Neural progenitor cell (in vitro differentiated cells): ENCODE measurements around the gene ASAP2. TPM values are rescaled to one million over a fixed set of nuclear protein-coding genes. Genes with fewer than 3 reads are reported as not detected.

Experiments
- DNase-seq: peaks from one replicate; pipeline ENCODE4 v3.0.0-alpha.2; 2016; ENCODE audit warnings: low spot score
- H2AFZ ChIP-seq: fragments of 200-600 bp; sonication (generic); replicated peaks from 2 replicates; pipeline ENCODE4 v1.6.1; 2016; ENCODE audit warnings: antibody characterized with exemption
- H3F3A ChIP-seq: fragments of 200-600 bp; sonication (generic); 2 replicates; pipeline ENCODE4 v1.6.1; 2016; ENCODE audit warnings: antibody characterized with exemption, low read depth
- H3K27ac ChIP-seq: fragments of 200-600 bp; sonication (generic); 2 replicates; pipeline ENCODE4 v1.5.1; 2016; ENCODE audit warnings: mild to moderate bottlenecking
- H3K27me3 ChIP-seq: fragments of 200-600 bp; sonication (generic); 2 replicates; pipeline ENCODE4 v1.6.1; 2016; ENCODE audit warnings: mild to moderate bottlenecking, moderate library complexity
- H3K36me3 ChIP-seq: fragments of 200-600 bp; sonication (generic); 2 replicates; pipeline ENCODE4 v1.5.1; 2016
- H3K4me1 ChIP-seq: fragments of 200-600 bp; sonication (generic); 2 replicates; pipeline ENCODE4 v1.6.1; 2016; ENCODE audit warnings: mixed run types
- H3K4me2 ChIP-seq: fragments of 200-600 bp; sonication (generic); 2 replicates; pipeline ENCODE4 v1.6.1; 2016
- H3K4me3 ChIP-seq: fragments of 200-600 bp; sonication (generic); 2 replicates; pipeline ENCODE4 v1.5.1; 2016
- H3K79me2 ChIP-seq: fragments of 200-600 bp; sonication (generic); 2 replicates; pipeline ENCODE4 v1.6.1; 2016; ENCODE audit warnings: low read depth
- H3K9ac ChIP-seq: fragments of 200-600 bp; sonication (generic); 2 replicates; pipeline ENCODE4 v1.6.1; 2016
- H3K9me3 ChIP-seq: fragments of 200-600 bp; sonication (generic); 2 replicates; pipeline ENCODE4 v1.5.1; 2016; ENCODE audit warnings: low read depth
- H4K20me1 ChIP-seq: fragments of 200-600 bp; sonication (generic); 2 replicates; pipeline ENCODE4 v1.6.1; 2016; ENCODE audit warnings: low read depth
- H3K27ac Mint-ChIP-seq: 3 replicates; pipeline ENCODE4 v1.8.0; 2021; ENCODE audit warnings: mixed read lengths
- H3K27me3 Mint-ChIP-seq: 2 replicates; pipeline ENCODE4 v1.8.0; 2022; ENCODE audit warnings: low read depth, mild to moderate bottlenecking, inconsistent platforms, moderate library complexity, mixed read lengths; ENCODE audit not compliant: insufficient read depth
- H3K36me3 Mint-ChIP-seq: 3 replicates; pipeline ENCODE4 v1.8.0; 2021; ENCODE audit warnings: mixed read lengths
- H3K4me1 Mint-ChIP-seq: 3 replicates; pipeline ENCODE4 v1.8.0; 2021; ENCODE audit warnings: mixed read lengths
- H3K4me3 Mint-ChIP-seq: 3 replicates; pipeline ENCODE4 v1.8.0; 2021; ENCODE audit warnings: mild to moderate bottlenecking, moderate library complexity, mixed read lengths
- H3K9me3 Mint-ChIP-seq: 3 replicates; pipeline ENCODE4 v1.8.0; 2020; ENCODE audit warnings: mixed read lengths
- CTCF ChIP-seq: fragments of 200-600 bp; sonication (generic); IDR thresholded peaks from 2 replicates; pipeline ENCODE4 v1.5.1; 2017; ENCODE audit warnings: antibody characterized with exemption, mild to moderate bottlenecking
- EZH2 ChIP-seq: fragments of 200-600 bp; sonication (generic); IDR thresholded peaks from 2 replicates; pipeline ENCODE4 v1.6.1; 2017; ENCODE audit warnings: antibody characterized with exemption, mild to moderate bottlenecking, moderate library complexity
- EZH2phosphoT487 ChIP-seq: fragments of 200-600 bp; sonication (generic); IDR thresholded peaks from 2 replicates; pipeline ENCODE4 v1.6.1; 2017; ENCODE audit warnings: antibody characterized with exemption
- total RNA-seq: library from RNA; depleted of rRNA; stranded (reverse); fragments of >200 nt; gene quantifications from 2 replicates; pipeline ENCODE4 v1.2.3, GENCODE V29; 2015; ENCODE audit warnings: low replicate concordance

ASAP2 gene
- total RNA-seq, 1 donor from 2014 or later: 31.7 TPM

GRCh38 chr2:9258501-9258900 is 51.9 kb downstream of the ASAP2 start:
- no peak overlapping the region for H3K4me3 ChIP-seq
- Mint-ChIP-seq H3K4me3 (no peak overlapping the region), H3K9me3 (no peaks in the 10 kb centered on the region), H3K27me3 (peaks cover 3% of the 10 kb centered on the region), H3K36me3 (peaks cover 4% of the 10 kb centered on the region), H3K27ac (peak overlapping the region; percentile 72), H3K4me1 (peaks cover 77% of the 10 kb centered on the region)
- no peak for TF ChIP-seq EZH2phosphoT487
- no peak for TF ChIP-seq CTCF
- TF ChIP-seq EZH2: no peak
- H3K9me3 ChIP-seq: no peaks in the 10 kb centered on the region
- H2AFZ ChIP-seq: no peak overlapping the region
- H3K4me2 ChIP-seq: no peak overlapping the region
- no peak for DNase-seq
- H3K79me2 ChIP-seq: peaks cover 89% of the 10 kb centered on the region
- peaks cover 92% of the 10 kb centered on the region for H4K20me1 ChIP-seq
- peak overlapping the region; percentile 54 for H3K27ac ChIP-seq
- no peaks in the 10 kb centered on the region for H3K36me3 ChIP-seq
- H3F3A ChIP-seq: no peaks in the 10 kb centered on the region
- H3K4me1 ChIP-seq: peaks cover 24% of the 10 kb centered on the region
- H3K9ac ChIP-seq: no peak overlapping the region
- H3K27me3 ChIP-seq: no peaks in the 10 kb centered on the region

GRCh38 chr2:9258953-9259399 is 52.4 kb downstream of the ASAP2 start:
- no peak for DNase-seq
- H3K4me1 Mint-ChIP-seq: peaks cover 78% of the 10 kb centered on the region
- H3K36me3 Mint-ChIP-seq: peaks cover 1% of the 10 kb centered on the region
- no peaks in the 10 kb centered on the region for H3K36me3 ChIP-seq
- H3F3A ChIP-seq: no peaks in the 10 kb centered on the region
- H3K27me3 ChIP-seq: no peaks in the 10 kb centered on the region
- no peaks in the 10 kb centered on the region for H3K9me3 ChIP-seq
- peaks cover 92% of the 10 kb centered on the region for H4K20me1 ChIP-seq
- no peak overlapping the region for H3K4me3 Mint-ChIP-seq
- peak overlapping the region; percentile 54 for H3K27ac ChIP-seq
- no peak overlapping the region for H3K4me2 ChIP-seq
- peaks cover 3% of the 10 kb centered on the region for H3K27me3 Mint-ChIP-seq
- no peak overlapping the region for H2AFZ ChIP-seq
- H3K9me3 Mint-ChIP-seq: no peaks in the 10 kb centered on the region
- peaks cover 24% of the 10 kb centered on the region for H3K4me1 ChIP-seq
- no peak for TF ChIP-seq EZH2
- TF ChIP-seq CTCF: no peak
- no peak for TF ChIP-seq EZH2phosphoT487
- H3K4me3 ChIP-seq: no peak overlapping the region
- H3K79me2 ChIP-seq: peaks cover 85% of the 10 kb centered on the region
- peak overlapping the region; percentile 96 for H3K27ac Mint-ChIP-seq
- H3K9ac ChIP-seq: no peak overlapping the region

- H3K27ac ChIP-seq: no peak overlapping the region
- no peak overlapping the region for H3K4me3 Mint-ChIP-seq
Measured at GRCh38 chr2:9260464-9260918, 53.9 kb downstream of the ASAP2 start.

More at GRCh38 chr2:9260464-9260918, 53.9 kb downstream of the ASAP2 start:
- Histone ChIP-seq H3K79me2 (peaks cover 85% of the 10 kb centered on the region), H3K4me3 (no peak overlapping the region), H3K9me3 (no peaks in the 10 kb centered on the region), H3K27me3 (no peaks in the 10 kb centered on the region), H3K36me3 (no peaks in the 10 kb centered on the region), H3K4me1 (peaks cover 24% of the 10 kb centered on the region), H4K20me1 (peaks cover 90% of the 10 kb centered on the region), H3K9ac (no peak overlapping the region), H3K4me2 (no peak overlapping the region), H2AFZ (no peak overlapping the region), H3F3A (no peaks in the 10 kb centered on the region)
- TF ChIP-seq CTCF (no peak), EZH2phosphoT487 (no peak), EZH2 (no peak)
- Mint-ChIP-seq H3K27me3 (peaks cover 3% of the 10 kb centered on the region), H3K27ac (peak overlapping the region; percentile 93), H3K4me1 (peaks cover 78% of the 10 kb centered on the region), H3K9me3 (no peaks in the 10 kb centered on the region), H3K36me3 (no peaks in the 10 kb centered on the region)
- DNase-seq: no peak
